Activated CD8-positive, alpha-beta memory T cell treated with anti-CD3 and anti-CD28 coated beads, Interleukin-2, amount 50 U/mL, for 1 hour (primary cell): Measurements from ENCODE around the gene TECPR1.
"Not testable (repeated sequence)": the region's sequence is repeated elsewhere in the genome, so short reads cannot be mapped to it uniquely, and the experiment has no call there.

ENCODE experiments used
- DNase-seq: peaks from one replicate; pipeline ENCODE4 v3.0.0-alpha.2; 2020; ENCODE audit errors: extremely low read depth

The TECPR1 gene

GRCh38 chr7:98228801-98229200, 23.2 kb downstream of the TECPR1 start:
- no peak for DNase-seq

GRCh38 chr7:98227939-98228338, 24.1 kb downstream of the TECPR1 start:
- DNase-seq = no peak

- DNase-seq = no peak
These were observed 26.0 kb downstream of the TECPR1 start for GRCh38 chr7:98225913-98226614.

GRCh38 chr7:98224701-98225181, 27.3 kb downstream of the TECPR1 start:
- DNase-seq = no peak

GRCh38 chr7:98223898-98224700, 27.9 kb downstream of the TECPR1 start:
- no peak for DNase-seq

- DNase-seq = no peak
These were observed 28.6 kb downstream of the TECPR1 start for GRCh38 chr7:98223351-98223897.

GRCh38 chr7:98222533-98223195, 29.4 kb downstream of the TECPR1 start:
- no peak for DNase-seq

GRCh38 chr7:98221611-98222532, 30.2 kb downstream of the TECPR1 start:
- DNase-seq = no peak

- not testable (repeated sequence) for DNase-seq
These were observed 32.6 kb downstream of the TECPR1 start for GRCh38 chr7:98219382-98219781.

GRCh38 chr7:98217623-98218582, 34.1 kb downstream of the TECPR1 start:
- DNase-seq = no peak

GRCh38 chr7:98216941-98217622, 35.0 kb downstream of the TECPR1 start:
- no peak for DNase-seq

GRCh38 chr7:98215561-98216495, 36.2 kb downstream of the TECPR1 start:
- DNase-seq = no peak

- no peak for DNase-seq
These were observed 37.2 kb downstream of the TECPR1 start for GRCh38 chr7:98214811-98215321.

GRCh38 chr7:98213888-98214810, 37.9 kb downstream of the TECPR1 start:
- no peak for DNase-seq

GRCh38 chr7:98213296-98213887, 38.6 kb downstream of the TECPR1 start:
- DNase-seq = no peak

GRCh38 chr7:98212532-98213041, 39.4 kb downstream of the TECPR1 start:
- DNase-seq = no peak
